Central memory CD8-positive, alpha-beta T cell (primary cell): ENCODE results near the gene FAM171A1.
"Not testable (repeated sequence)": the region's sequence is repeated elsewhere in the genome, so short reads cannot be mapped to it uniquely, and the experiment has no call there.

Source experiments
- ATAC-seq: fragments of 150-1000 bp; cut with Tn5 transposase; replicated peaks from 2 replicates; pipeline ENCODE4 v1.10.0; 2022; ENCODE audit warnings: mild to moderate bottlenecking, moderate FRiP score, moderate number of reproducible peaks; ENCODE audit not compliant: poor library complexity, severe bottlenecking; ENCODE audit errors: extremely low read depth
- DNase-seq, 2 donors: peaks; one replicate each; pipeline ENCODE4 v3.0.0; 2021; ENCODE audit warnings: low spot score in 2 of 2
- H3K27ac Mint-ChIP-seq: one replicate; pipeline ENCODE4 v1.8.0; 2022; ENCODE audit warnings: low read depth, mild to moderate bottlenecking, moderate library complexity, mixed read lengths
- H3K27me3 Mint-ChIP-seq: one replicate; pipeline ENCODE4 v1.8.0; 2022; ENCODE audit warnings: mixed read lengths
- H3K36me3 Mint-ChIP-seq: one replicate; pipeline ENCODE4 v1.8.0; 2022; ENCODE audit warnings: mild to moderate bottlenecking, moderate library complexity, mixed read lengths; ENCODE audit not compliant: insufficient read depth
- H3K4me1 Mint-ChIP-seq: one replicate; pipeline ENCODE4 v1.8.0; 2022; ENCODE audit warnings: mixed read lengths
- H3K4me3 Mint-ChIP-seq: one replicate; pipeline ENCODE4 v1.8.0; 2022; ENCODE audit warnings: mild to moderate bottlenecking, moderate library complexity, mixed read lengths
- H3K9me3 Mint-ChIP-seq: one replicate; pipeline ENCODE4 v1.8.0; 2022; ENCODE audit warnings: mixed read lengths

The FAM171A1 gene

GRCh38 chr10:15349112-15349511 is 22.0 kb downstream of the FAM171A1 start:
- H3K4me1 Mint-ChIP-seq = no peaks in the 10 kb centered on the region
- H3K9me3 Mint-ChIP-seq = no peaks in the 10 kb centered on the region
- H3K27ac Mint-ChIP-seq = no peak overlapping the region
- no peaks in the 10 kb centered on the region for H3K36me3 Mint-ChIP-seq
- no peak overlapping the region for H3K4me3 Mint-ChIP-seq
- H3K27me3 Mint-ChIP-seq = peaks cover 76% of the 10 kb centered on the region
- ATAC-seq (no peak), DNase-seq (no peak)

- H3K27ac Mint-ChIP-seq = no peak overlapping the region
- no peak for DNase-seq
- no peaks in the 10 kb centered on the region for H3K36me3 Mint-ChIP-seq
- no peak overlapping the region for H3K4me3 Mint-ChIP-seq
- no peaks in the 10 kb centered on the region for H3K4me1 Mint-ChIP-seq
- ATAC-seq = no peak
- H3K27me3 Mint-ChIP-seq = peaks cover 82% of the 10 kb centered on the region
- H3K9me3 Mint-ChIP-seq = no peaks in the 10 kb centered on the region
Measured at GRCh38 chr10:15348579-15348978, 22.5 kb downstream of the FAM171A1 start.

GRCh38 chr10:15347150-15347549 is 23.9 kb downstream of the FAM171A1 start:
- H3K4me1 Mint-ChIP-seq = no peaks in the 10 kb centered on the region
- no peak overlapping the region for H3K27ac Mint-ChIP-seq
- DNase-seq (no peak), ATAC-seq (no peak)
- H3K36me3 Mint-ChIP-seq = no peaks in the 10 kb centered on the region
- no peaks in the 10 kb centered on the region for H3K9me3 Mint-ChIP-seq
- H3K27me3 Mint-ChIP-seq = peaks cover 80% of the 10 kb centered on the region
- H3K4me3 Mint-ChIP-seq = no peak overlapping the region

- no peak overlapping the region for H3K27ac Mint-ChIP-seq
- peaks cover 79% of the 10 kb centered on the region for H3K27me3 Mint-ChIP-seq
- no peaks in the 10 kb centered on the region for H3K36me3 Mint-ChIP-seq
- H3K4me1 Mint-ChIP-seq = no peaks in the 10 kb centered on the region
- DNase-seq (no peak), ATAC-seq (no peak)
- no peak overlapping the region for H3K4me3 Mint-ChIP-seq
- no peaks in the 10 kb centered on the region for H3K9me3 Mint-ChIP-seq
Measured at GRCh38 chr10:15346440-15347141, 24.5 kb downstream of the FAM171A1 start.

- Mint-ChIP-seq H3K27me3 (peaks cover 73% of the 10 kb centered on the region), H3K4me1 (no peaks in the 10 kb centered on the region), H3K4me3 (no peak overlapping the region), H3K9me3 (no peaks in the 10 kb centered on the region), H3K36me3 (no peaks in the 10 kb centered on the region), H3K27ac (no peak overlapping the region)
- DNase-seq = no peak
- no peak for ATAC-seq
Measured at GRCh38 chr10:15345450-15345849, 25.6 kb downstream of the FAM171A1 start.

GRCh38 chr10:15344876-15345285 is 26.2 kb downstream of the FAM171A1 start:
- H3K36me3 Mint-ChIP-seq = no peaks in the 10 kb centered on the region
- H3K4me3 Mint-ChIP-seq = no peak overlapping the region
- no peaks in the 10 kb centered on the region for H3K9me3 Mint-ChIP-seq
- no peaks in the 10 kb centered on the region for H3K4me1 Mint-ChIP-seq
- ATAC-seq (no peak), DNase-seq (no peak)
- H3K27me3 Mint-ChIP-seq = peaks cover 76% of the 10 kb centered on the region
- no peak overlapping the region for H3K27ac Mint-ChIP-seq

- H3K9me3 Mint-ChIP-seq = no peaks in the 10 kb centered on the region
- ATAC-seq (no peak), DNase-seq (no peak)
- no peaks in the 10 kb centered on the region for H3K36me3 Mint-ChIP-seq
- no peaks in the 10 kb centered on the region for H3K4me1 Mint-ChIP-seq
- H3K27me3 Mint-ChIP-seq = peaks cover 76% of the 10 kb centered on the region
- H3K4me3 Mint-ChIP-seq = no peak overlapping the region
- no peak overlapping the region for H3K27ac Mint-ChIP-seq
Measured at GRCh38 chr10:15344256-15344875, 26.7 kb downstream of the FAM171A1 start.

- Mint-ChIP-seq H3K4me3 (no peak overlapping the region), H3K36me3 (no peaks in the 10 kb centered on the region), H3K27me3 (peaks cover 78% of the 10 kb centered on the region), H3K27ac (no peak overlapping the region), H3K9me3 (no peaks in the 10 kb centered on the region), H3K4me1 (no peaks in the 10 kb centered on the region)
- DNase-seq = no peak
- no peak for ATAC-seq
Measured at GRCh38 chr10:15342970-15343369, 28.1 kb downstream of the FAM171A1 start.

GRCh38 chr10:15341502-15342128 is 29.5 kb downstream of the FAM171A1 start:
- peaks cover 83% of the 10 kb centered on the region for H3K27me3 Mint-ChIP-seq
- ATAC-seq (no peak), DNase-seq (no peak)
- no peak overlapping the region for H3K27ac Mint-ChIP-seq
- H3K9me3 Mint-ChIP-seq = no peaks in the 10 kb centered on the region
- no peaks in the 10 kb centered on the region for H3K4me1 Mint-ChIP-seq
- no peak overlapping the region for H3K4me3 Mint-ChIP-seq
- H3K36me3 Mint-ChIP-seq = no peaks in the 10 kb centered on the region

- no peaks in the 10 kb centered on the region for H3K36me3 Mint-ChIP-seq
- DNase-seq (no peak), ATAC-seq (no peak)
- no peaks in the 10 kb centered on the region for H3K4me1 Mint-ChIP-seq
- H3K27me3 Mint-ChIP-seq = peaks cover 77% of the 10 kb centered on the region
- H3K27ac Mint-ChIP-seq = no peak overlapping the region
- H3K4me3 Mint-ChIP-seq = no peak overlapping the region
- H3K9me3 Mint-ChIP-seq = no peaks in the 10 kb centered on the region
Measured at GRCh38 chr10:15339892-15340291, 31.2 kb downstream of the FAM171A1 start.

GRCh38 chr10:15337441-15337923 is 33.6 kb downstream of the FAM171A1 start:
- H3K27me3 Mint-ChIP-seq = peaks cover 53% of the 10 kb centered on the region
- not testable (repeated sequence) for H3K4me3 Mint-ChIP-seq, DNase-seq, H3K27ac Mint-ChIP-seq, H3K4me1 Mint-ChIP-seq, ATAC-seq, H3K36me3 Mint-ChIP-seq, H3K9me3 Mint-ChIP-seq

- H3K27me3 Mint-ChIP-seq = peaks cover 43% of the 10 kb centered on the region
- no peak overlapping the region for H3K27ac Mint-ChIP-seq
Measured at GRCh38 chr10:15336211-15336610, 34.9 kb downstream of the FAM171A1 start.

GRCh38 chr10:15335508-15335907 is 35.6 kb downstream of the FAM171A1 start:
- no peak for ATAC-seq
- Mint-ChIP-seq H3K4me3 (no peak overlapping the region), H3K27ac (no peak overlapping the region), H3K36me3 (no peaks in the 10 kb centered on the region), H3K9me3 (no peaks in the 10 kb centered on the region), H3K27me3 (peaks cover 42% of the 10 kb centered on the region), H3K4me1 (no peaks in the 10 kb centered on the region)
- DNase-seq = no peak

More at GRCh38 chr10:15336211-15336610, 34.9 kb downstream of the FAM171A1 start:
- H3K9me3 Mint-ChIP-seq = no peaks in the 10 kb centered on the region
- H3K36me3 Mint-ChIP-seq = no peaks in the 10 kb centered on the region
- no peak overlapping the region for H3K4me3 Mint-ChIP-seq
- H3K4me1 Mint-ChIP-seq = no peaks in the 10 kb centered on the region
- DNase-seq (no peak), ATAC-seq (no peak)
